ENCODE data around the gene LRP4. TPM values are rescaled to one million over a fixed set of nuclear protein-coding genes. Genes with fewer than 3 reads are reported as not detected.
"Not testable (repeated sequence)": the region's sequence is repeated elsewhere in the genome, so short reads cannot be mapped to it uniquely, and the experiment has no call there.

LRP4 gene
- total RNA-seq, 1 donor from 2014 or later: 9.9 TPM

- no peak for TF ChIP-seq CTCF (IDR thresholded peaks at IDR 0.05; ENCODE audit: insufficient read depth, low read length, poor library complexity, severe bottlenecking)
- no peak overlapping the region for H3K4me3 ChIP-seq (ENCODE audit: low read depth, low read length)
- DNase-seq (ENCODE audit: low read depth): peak; percentile 77
- H3K27me3 ChIP-seq (ENCODE audit: control insufficient read depth, insufficient read depth, low read length): no peaks in the 10 kb centered on the region
- H3K36me3 ChIP-seq (ENCODE audit: control insufficient read depth, insufficient read depth, low read length): no peaks in the 10 kb centered on the region
Observed at GRCh38 chr11:46930089-46930488, 11.7 kb upstream of the LRP4 start.

GRCh38 chr11:46928701-46929100 is 10.4 kb upstream of the LRP4 start:
- not testable (repeated sequence) for H3K4me3 ChIP-seq (ENCODE audit: low read depth, low read length); DNase-seq (ENCODE audit: low read depth); H3K36me3 ChIP-seq (ENCODE audit: control insufficient read depth, insufficient read depth, low read length); H3K27me3 ChIP-seq (ENCODE audit: control insufficient read depth, insufficient read depth, low read length)

- H3K4me3 ChIP-seq (ENCODE audit: low read depth, low read length); H3K36me3 ChIP-seq (ENCODE audit: control insufficient read depth, insufficient read depth, low read length); H3K27me3 ChIP-seq (ENCODE audit: control insufficient read depth, insufficient read depth, low read length); DNase-seq (ENCODE audit: low read depth): not testable (repeated sequence)
Observed at GRCh38 chr11:46927928-46928327, 9.6 kb upstream of the LRP4 start.

GRCh38 chr11:46920755-46921154 is 2.4 kb upstream of the LRP4 start:
- H3K4me3 ChIP-seq (ENCODE audit: low read depth, low read length): no peak overlapping the region
- no peaks in the 10 kb centered on the region for H3K27me3 ChIP-seq (ENCODE audit: control insufficient read depth, insufficient read depth, low read length)
- peak; percentile 99 for DNase-seq (ENCODE audit: low read depth)
- no peak for TF ChIP-seq CTCF (IDR thresholded peaks at IDR 0.05; ENCODE audit: insufficient read depth, low read length, poor library complexity, severe bottlenecking)
- H3K36me3 ChIP-seq (ENCODE audit: control insufficient read depth, insufficient read depth, low read length): no peaks in the 10 kb centered on the region

- peak overlapping the region; percentile 63 for H3K4me3 ChIP-seq (ENCODE audit: low read depth, low read length)
- H3K36me3 ChIP-seq (ENCODE audit: control insufficient read depth, insufficient read depth, low read length): no peaks in the 10 kb centered on the region
- no peak for TF ChIP-seq CTCF (IDR thresholded peaks at IDR 0.05; ENCODE audit: insufficient read depth, low read length, poor library complexity, severe bottlenecking)
- DNase-seq (ENCODE audit: low read depth): no peak
- no peaks in the 10 kb centered on the region for H3K27me3 ChIP-seq (ENCODE audit: control insufficient read depth, insufficient read depth, low read length)
Observed at GRCh38 chr11:46918788-46919513, 601 bp upstream of the LRP4 start.

GRCh38 chr11:46917762-46918082 is 628 bp downstream of the LRP4 start:
- Histone ChIP-seq H3K36me3 (ENCODE audit: control insufficient read depth, insufficient read depth, low read length) (no peaks in the 10 kb centered on the region), H3K4me3 (ENCODE audit: low read depth, low read length) (peak overlapping the region; percentile 63), H3K27me3 (ENCODE audit: control insufficient read depth, insufficient read depth, low read length) (no peaks in the 10 kb centered on the region)
- TF ChIP-seq CTCF (IDR thresholded peaks at IDR 0.05; ENCODE audit: insufficient read depth, low read length, poor library complexity, severe bottlenecking): no peak
- no peak for DNase-seq (ENCODE audit: low read depth)

GRCh38 chr11:46917109-46917761 is 1.1 kb downstream of the LRP4 start:
- DNase-seq (ENCODE audit: low read depth): no peak
- Histone ChIP-seq H3K27me3 (ENCODE audit: control insufficient read depth, insufficient read depth, low read length) (no peaks in the 10 kb centered on the region), H3K36me3 (ENCODE audit: control insufficient read depth, insufficient read depth, low read length) (no peaks in the 10 kb centered on the region), H3K4me3 (ENCODE audit: low read depth, low read length) (peak overlapping the region; percentile 63)
- no peak for TF ChIP-seq CTCF (IDR thresholded peaks at IDR 0.05; ENCODE audit: insufficient read depth, low read length, poor library complexity, severe bottlenecking)

All from kidney epithelial cell (primary cell).